Tibial nerve (tissue), 3 donors: ENCODE data around the gene ZFAND3.

Experiments used
- CTCF ChIP-seq, 5 experiments: fragments of 200-600 bp in 3 of 5; fragments of 450-650 bp in 2 of 5; sonication (generic) in 3 of 5; IDR thresholded peaks; one replicate each; pipeline ENCODE4 v1.5.1; 2016 to 2019; ENCODE audit warnings: antibody characterized with exemption in 5 of 5, mild to moderate bottlenecking in 3 of 5, moderate library complexity in 2 of 5
- POLR2A ChIP-seq, 2 donors: fragments of 450-650 bp; IDR thresholded peaks; one replicate each; pipeline ENCODE4 v1.6.1; 2017; ENCODE audit warnings: antibody characterized with exemption in 2 of 2, mild to moderate bottlenecking in 2 of 2, moderate library complexity in 2 of 2

GRCh38 chr6:37972994-37973757 lies 153.6 kb downstream of the ZFAND3 start:
- no peak for TF ChIP-seq POLR2A (IDR thresholded peaks at IDR 0.05)
- TF ChIP-seq CTCF (IDR thresholded peaks at IDR 0.05) = no peak
